HepG2 (cell line): ENCODE data around the gene CFAP46. TPM values are rescaled to one million over a fixed set of nuclear protein-coding genes. Genes with fewer than 3 reads are reported as not detected.

Experiments
- ATAC-seq: fragments of 200-7000 bp; cut with Tn5 transposase; 3 replicates; pipeline ENCODE4 v1.9.1; 2020; ENCODE audit warnings: mild to moderate bottlenecking, moderate library complexity
- BruUV-seq: library from RNA; stranded (reverse); fragments of 400-500 nt; replicated peaks from 2 replicates; lab custom pipeline; 2021; lab: Mats Ljungman, UMichigan
- CTCF ChIA-PET: fragments of 300-600 bp; formaldehyde crosslinking; extraction: SDS; loops from one replicate; lab custom pipeline; 2021; ENCODE audit warnings: low total read pairs, inconsistent platforms, low intra/inter-chr PET ratio; lab: Yijun Ruan, JAX
- POLR2A ChIA-PET: fragments of 350-600 bp; sonication (Branson Sonifier 250); formaldehyde crosslinking; loops from one replicate; lab custom pipeline; 2020; ENCODE audit warnings: antibody characterized with exemption, inconsistent platforms; lab: Yijun Ruan, JAX
- DNase-seq: peaks from one replicate; pipeline ENCODE4 v3.0.0-alpha.2; 2015; ENCODE audit warnings: low spot score
- FAIRE-seq: peaks from 3 replicates; lab custom pipeline; 2011; peaks lifted over from hg19 to GRCh38; lab: Jason Lieb, UNC
- H2AFZ ChIP-seq: one replicate; pipeline ENCODE4 v1.6.1; 2011; ENCODE audit warnings: low read length, inconsistent platforms
- H3K27ac ChIP-seq: fragments of 300-600 bp; 3 replicates; pipeline ENCODE4 v1.8.0; 2011; ENCODE audit warnings: mixed run types, mild to moderate bottlenecking, mixed read lengths, low read length, inconsistent platforms; ENCODE audit not compliant: insufficient read depth; ENCODE audit errors: extremely low read length
- H3K27me3 ChIP-seq, 2 experiments: fragments of 200-600 bp in 1 of 2; 2 replicates in 1 of 2; 3 replicates in 1 of 2; pipeline versions ENCODE4 v1.6.0 to v1.8.0; 2011; ENCODE audit warnings: low read length in 2 of 2, mild to moderate bottlenecking in 2 of 2, moderate library complexity in 2 of 2, inconsistent platforms in 1 of 2; ENCODE audit not compliant: insufficient read depth in 2 of 2, control insufficient read depth in 1 of 2
- H3K36me3 ChIP-seq, 2 experiments: fragments of 200-600 bp in 1 of 2; replicated peaks in 1 of 2; 2 replicates in 1 of 2; 3 replicates in 1 of 2; pipeline versions ENCODE4 v1.5.1 to v1.8.0; 2011; ENCODE audit warnings: low read length in 2 of 2, inconsistent platforms in 1 of 2; ENCODE audit not compliant: insufficient read depth in 2 of 2, control insufficient read depth in 1 of 2
- H3K4me1 ChIP-seq: 2 replicates; pipeline ENCODE4 v1.5.1; 2012; ENCODE audit warnings: low read length, inconsistent platforms; ENCODE audit not compliant: insufficient read depth
- H3K4me2 ChIP-seq: 2 replicates; pipeline ENCODE4 v1.6.0; 2011; ENCODE audit warnings: low read depth, low read length, inconsistent platforms
- H3K4me3 ChIP-seq, 3 experiments: fragments of 200-600 bp in 1 of 3; sonication (generic), shearing (Covaris generic) in 1 of 3; replicated peaks in 1 of 3; 2 replicates each; pipeline ENCODE4 v1.5.1; 2011 to 2016; ENCODE audit warnings: low read length in 3 of 3, inconsistent platforms in 2 of 3, low read depth in 2 of 3, mild to moderate bottlenecking in 2 of 3, control low read depth in 1 of 3, mixed read lengths in 1 of 3; ENCODE audit not compliant: insufficient read depth in 1 of 3
- H3K79me2 ChIP-seq: one replicate; pipeline ENCODE4 v1.6.1; 2011; ENCODE audit warnings: low read length, inconsistent platforms; ENCODE audit not compliant: insufficient read depth
- H3K9ac ChIP-seq: 2 replicates; pipeline ENCODE4 v1.6.0; 2011; ENCODE audit warnings: mild to moderate bottlenecking, low read depth, low read length, inconsistent platforms; ENCODE audit not compliant: insufficient read depth
- H3K9me3 ChIP-seq: 2 replicates; pipeline ENCODE4 v1.5.1; 2012; ENCODE audit warnings: mild to moderate bottlenecking, low read length
- H4K20me1 ChIP-seq: 2 replicates; pipeline ENCODE4 v1.6.0; 2011; ENCODE audit warnings: inconsistent platforms, mild to moderate bottlenecking, low read length, moderate library complexity; ENCODE audit not compliant: insufficient read depth
- AHR ChIP-seq: IDR thresholded peaks from 2 replicates; pipeline ENCODE4 v1.6.1; 2018; ENCODE audit warnings: missing genetic modification reagents, missing compliant biosample characterization
- MNT ChIP-seq: fragments of 450-650 bp; IDR thresholded peaks from 2 replicates; pipeline ENCODE4 v1.6.1; 2016
- NKX3-1 ChIP-seq: sonication (generic); formaldehyde crosslinking; IDR thresholded peaks from 2 replicates; pipeline ENCODE4 v1.5.0; 2020; ENCODE audit warnings: missing genetic modification reagents
- WGBS: methylation state at CpG from one replicate; pipeline ENCODE4 v1.1.6; 2017; ENCODE audit warnings: low lambda C conversion rate; 5-methylcytosine and 5-hydroxymethylcytosine counted together
- in situ Hi-C: cut with HindIII; loops from 2 replicates; pipeline ENCODE4 v1.10.0; 2017; ENCODE audit warnings: low pct_unique_long_range_greater_than_20kb; ENCODE audit not compliant: extremely low pct_ligation_motif_present
- intact Hi-C: fragments of 100-400 bp; cut with micrococcal nuclease; formaldehyde crosslinking; loops from one replicate; pipeline ENCODE4 v1.10.0; 2022; ENCODE audit not compliant: unreplicated experiment
- polyA plus RNA-seq, 8 experiments: library from polyadenylated mRNA; depleted of rRNA in 3 of 8; stranded (reverse) in 7 of 8; unstranded in 1 of 8; fragments of >200 nt; fragmentation: Illumina TruSeq in 4 of 8; extraction: Trizol in 4 of 8; gene quantifications; 2 replicates each; pipeline versions ENCODE4 v1.2.1 to v1.2.3, GENCODE V29; 2011 to 2016; ENCODE audit warnings: low read depth in 4 of 8, missing spikeins in 1 of 8, mixed read lengths in 1 of 8; ENCODE audit not compliant: insufficient read depth in 1 of 8
- total RNA-seq, 5 experiments: library from RNA; depleted of rRNA; stranded (reverse); fragments of >200 nt; fragmentation: Illumina TruSeq; extraction: Trizol; gene quantifications; 2 replicates each; pipeline ENCODE4 v1.2.3, GENCODE V29; 2016; ENCODE audit warnings: low read depth in 1 of 5

The CFAP46 gene
- total and polyA plus RNA-seq, 2 of the 13 experiments (the other 11 are each of a cell fraction or from before 2014, with no cell fraction given) = 0.24 to 0.84 TPM

- Histone ChIP-seq H3K4me1 (peaks cover 12% of the 10 kb centered on the region), H3K4me2 (no peak overlapping the region), H3K27me3 (peaks cover 6 to 21% of the 10 kb centered on the region in 2 experiments; a peak in 3 of 5 replicates), H3K79me2 (no peaks in the 10 kb centered on the region), H4K20me1 (no peaks in the 10 kb centered on the region), H3K27ac (no peak overlapping the region), H3K9me3 (no peaks in the 10 kb centered on the region), H3K36me3 (no peaks in the 10 kb centered on the region), H2AFZ (no peak overlapping the region), H3K4me3 (no peak overlapping the region), H3K9ac (no peak overlapping the region)
- intact Hi-C loops = no loop called here
- in situ Hi-C loops = no loop called here
- ATAC-seq (no peak), DNase-seq (no peak), FAIRE-seq (no peak)
- CTCF ChIA-PET = no interaction called here
- no TSS peak for BruUV-seq
- WGBS = 74% methylated on average over 23 of the region's 32 CpGs
- no peak for TF ChIP-seq NKX3-1 (CRISPR knock-in tag)
- POLR2A ChIA-PET = no interaction called here
Observed at GRCh38 chr10:132859084-132859855, 83.1 kb downstream of the CFAP46 start.

DNA sequence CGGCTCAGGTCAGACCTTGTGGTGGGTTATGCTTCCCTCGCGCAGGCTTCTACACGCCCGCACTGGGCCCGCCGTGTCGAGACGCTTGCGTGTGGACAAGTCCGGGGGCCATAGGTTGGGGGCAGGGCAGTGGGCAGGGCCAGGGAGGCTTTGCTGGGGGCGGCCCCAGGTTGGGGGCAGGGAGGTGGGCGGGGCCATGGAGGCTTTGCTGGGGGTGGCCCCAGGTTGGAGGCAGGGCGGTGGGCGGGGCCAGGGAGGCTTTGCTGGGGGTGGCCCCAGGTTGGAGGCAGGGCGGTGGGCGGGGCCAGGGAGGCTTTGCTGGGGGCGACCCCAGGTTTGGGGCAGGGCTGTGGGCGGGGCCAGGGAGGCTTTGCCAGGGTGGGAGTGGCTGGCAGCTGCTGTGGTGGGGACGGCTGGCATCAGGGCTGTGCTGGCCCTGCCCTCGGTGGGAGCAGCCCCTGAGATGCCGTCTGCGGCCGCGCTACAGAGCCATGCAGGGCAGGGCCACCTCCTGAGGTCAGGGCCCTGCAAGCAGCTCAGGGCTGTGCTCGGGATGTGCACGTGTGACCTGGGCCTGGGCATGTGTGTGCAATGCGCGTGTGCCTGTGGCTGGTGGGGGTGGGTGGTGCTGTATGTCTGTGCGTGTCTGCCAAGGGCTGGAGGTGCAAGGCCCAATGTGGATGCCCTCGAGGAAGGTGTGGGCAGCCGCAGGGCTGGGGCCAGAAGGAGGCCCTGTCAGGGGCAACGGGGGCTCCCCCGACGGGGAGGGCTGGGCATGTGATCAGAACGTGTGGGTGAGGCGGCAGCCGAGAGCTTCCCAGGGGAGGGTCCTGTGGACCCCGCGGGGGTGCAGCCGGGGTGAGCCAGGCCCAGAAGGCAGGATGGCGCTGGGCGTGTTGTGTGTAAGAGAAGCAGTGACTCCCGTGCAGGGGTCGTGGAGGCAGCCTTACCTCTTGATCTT lies 84.0 kb downstream of the CFAP46 start:
- intact Hi-C loops (no loop called here), in situ Hi-C loops (no loop called here)
- no peaks in the 10 kb centered on the region for H3K9me3 ChIP-seq
- H3K27ac ChIP-seq = no peak overlapping the region
- H2AFZ ChIP-seq = no peak overlapping the region
- no TSS peak for BruUV-seq
- ATAC-seq (no peak), FAIRE-seq (no peak), DNase-seq (no peak)
- H3K9ac ChIP-seq = no peak overlapping the region
- H3K36me3 ChIP-seq = no peaks in the 10 kb centered on the region
- H3K4me1 ChIP-seq = peaks cover 11% of the 10 kb centered on the region
- no peaks in the 10 kb centered on the region for H3K79me2 ChIP-seq
- TF ChIP-seq MNT (0 out of 2 replicates have a peak, but pooled peaks have one; percentile 19), AHR (CRISPR knock-in tag) (no peak)
- no peaks in the 10 kb centered on the region for H4K20me1 ChIP-seq
- H3K4me3 ChIP-seq = no peak overlapping the region
- no peak overlapping the region for H3K4me2 ChIP-seq
- 67% methylated on average over 13 of the region's 45 CpGs for WGBS
- POLR2A ChIA-PET = no interaction called here
- H3K27me3 ChIP-seq = peaks cover 6 to 19% of the 10 kb centered on the region in 2 experiments; a peak in 3 of 5 replicates
- CTCF ChIA-PET = no interaction called here
